ENCODE data around the gene NOL12.

GRCh38 chr22:37740455-37741311, 54.5 kb downstream of the NOL12 start:
- TF ChIP-seq ZBTB17 (tag by site-specific recombination; IDR thresholded peaks at IDR 0.05) = no peak
- no peak for TF ChIP-seq ZNF837 (tag by site-specific recombination; IDR thresholded peaks at IDR 0.05)
- TF ChIP-seq CTCF (tag by site-specific recombination; IDR thresholded peaks at IDR 0.05) = no peak
- TF ChIP-seq ZNF529 (tag by site-specific recombination; IDR thresholded peaks at IDR 0.05; ENCODE audit: insufficient replicate concordance) = no peak
- no peak for TF ChIP-seq ZNF24 (tag by site-specific recombination; IDR thresholded peaks at IDR 0.05)
- no peak for TF ChIP-seq ZNF18 (tag by site-specific recombination; IDR thresholded peaks at IDR 0.05)
- no peak for TF ChIP-seq ZNF518A (tag by site-specific recombination; conservative IDR thresholded peaks at IDR 0.05; ENCODE audit: low read depth)
- TF ChIP-seq ZNF692 (tag by site-specific recombination; IDR thresholded peaks at IDR 0.05) = no peak
- no peak for TF ChIP-seq ZNF121 (tag by site-specific recombination; IDR thresholded peaks at IDR 0.05)
